ELR (cell line): ENCODE data around the gene CYBA.
"Not testable (repeated sequence)": the region's sequence is repeated elsewhere in the genome, so short reads cannot be mapped to it uniquely, and the experiment has no call there.

Experiments used
- DNase-seq: peaks from one replicate; pipeline ENCODE4 v3.0.0-alpha.2; 2015; ENCODE audit warnings: low read depth

Gene CYBA

GRCh38 chr16:88610909-88611812 is 39.7 kb downstream of the CYBA start:
- no peak for DNase-seq

DNA sequence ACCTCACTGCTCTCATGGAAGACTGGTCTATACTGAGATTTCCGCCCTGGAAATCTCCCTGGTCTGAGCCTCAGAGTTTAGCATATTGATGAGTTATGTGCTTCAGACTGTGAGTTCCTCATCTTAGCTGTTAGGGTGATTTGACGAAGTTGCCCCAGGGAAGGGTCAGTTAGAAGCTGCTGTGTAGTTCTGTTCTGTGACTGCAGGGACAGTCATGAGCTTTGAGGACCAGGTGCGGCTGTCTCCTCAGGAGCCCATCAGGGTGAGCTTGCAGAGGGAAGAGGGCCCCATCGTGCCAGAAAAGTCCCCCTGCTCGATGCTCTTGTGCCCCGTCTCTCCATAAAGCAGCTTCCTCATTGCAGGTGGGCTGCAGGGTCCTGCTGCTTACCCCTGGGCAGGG is 40.8 kb downstream of the CYBA start:
- no peak for DNase-seq

- DNase-seq = not testable (repeated sequence)
Measured at GRCh38 chr16:88609426-88609825, 41.4 kb downstream of the CYBA start.

- DNase-seq = no peak
Measured at GRCh38 chr16:88608076-88608475, 42.8 kb downstream of the CYBA start.

DNA sequence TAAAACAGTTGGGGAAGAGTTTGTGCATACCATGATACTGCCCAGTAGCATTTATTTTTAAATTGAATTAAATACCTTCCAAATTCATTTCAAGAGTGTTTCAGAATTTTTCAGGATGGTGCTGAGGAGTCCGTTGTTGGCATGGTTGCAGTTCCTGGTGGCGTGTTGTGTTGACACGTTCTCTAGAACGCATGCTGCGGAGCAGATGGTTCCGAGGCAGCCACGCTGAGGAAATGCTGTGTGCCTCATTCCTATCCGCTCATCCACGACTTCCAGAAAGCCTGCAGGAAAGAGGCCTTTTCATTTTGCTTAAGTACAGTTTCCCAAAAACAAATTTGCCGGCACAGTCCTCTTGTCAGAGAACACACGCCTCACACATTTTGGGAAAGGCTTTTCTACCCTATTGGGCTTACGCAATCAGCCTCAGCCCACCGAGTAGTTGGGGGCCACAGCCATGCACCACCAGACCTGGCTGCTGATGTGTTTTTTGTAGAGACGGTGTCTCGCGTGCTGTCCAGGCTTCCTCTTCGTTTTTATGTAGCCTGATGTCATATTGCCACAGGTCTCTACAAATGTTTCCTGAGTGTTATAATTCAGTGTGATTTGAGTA is 44.6 kb downstream of the CYBA start:
- DNase-seq = no peak

DNA sequence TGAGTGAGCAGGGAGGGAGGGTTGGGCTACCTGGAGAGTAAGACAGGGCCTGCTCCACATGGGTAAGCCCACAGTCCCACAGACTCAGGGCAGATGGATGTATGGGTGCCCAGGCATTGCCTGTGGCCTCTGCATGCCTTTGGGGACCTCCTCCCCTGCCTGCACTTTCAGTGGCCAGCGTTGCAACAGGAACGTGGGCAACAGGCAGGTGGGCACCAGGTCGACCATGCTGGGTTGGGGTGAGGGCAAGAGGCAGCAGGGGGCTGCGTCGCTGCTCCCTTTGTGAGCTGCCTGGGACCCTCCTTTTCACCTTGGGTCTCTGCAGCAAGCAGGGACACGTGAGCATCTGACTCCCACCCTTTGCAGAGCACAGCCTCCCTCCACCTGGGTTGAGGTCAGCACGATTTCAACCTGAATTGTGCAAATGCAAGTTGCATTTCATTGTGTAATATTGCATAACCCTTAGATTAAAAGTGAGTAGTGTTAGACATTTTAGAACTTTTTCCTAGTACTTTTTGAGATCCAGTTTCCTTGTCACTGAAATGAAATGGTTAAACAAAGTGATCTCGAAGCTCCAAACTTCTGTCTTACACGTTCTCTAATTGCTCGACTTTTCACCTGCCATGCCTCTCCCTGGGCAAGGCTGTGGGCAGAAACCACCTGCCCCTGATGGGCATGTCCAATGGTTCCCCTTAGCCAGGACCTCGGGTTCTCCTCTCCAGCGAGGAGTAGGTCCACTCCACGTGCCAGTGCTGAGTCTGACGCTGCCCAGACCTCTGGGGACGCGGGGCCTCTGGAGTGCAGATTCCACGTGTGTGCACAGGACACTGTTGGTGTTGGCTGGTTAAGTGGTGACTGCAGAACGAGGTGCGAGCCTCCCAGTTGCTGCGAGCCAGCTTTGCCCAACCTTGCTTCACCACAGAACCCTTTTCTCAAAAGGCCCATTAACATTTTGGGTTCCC is 45.4 kb downstream of the CYBA start:
- DNase-seq = no peak

DNA sequence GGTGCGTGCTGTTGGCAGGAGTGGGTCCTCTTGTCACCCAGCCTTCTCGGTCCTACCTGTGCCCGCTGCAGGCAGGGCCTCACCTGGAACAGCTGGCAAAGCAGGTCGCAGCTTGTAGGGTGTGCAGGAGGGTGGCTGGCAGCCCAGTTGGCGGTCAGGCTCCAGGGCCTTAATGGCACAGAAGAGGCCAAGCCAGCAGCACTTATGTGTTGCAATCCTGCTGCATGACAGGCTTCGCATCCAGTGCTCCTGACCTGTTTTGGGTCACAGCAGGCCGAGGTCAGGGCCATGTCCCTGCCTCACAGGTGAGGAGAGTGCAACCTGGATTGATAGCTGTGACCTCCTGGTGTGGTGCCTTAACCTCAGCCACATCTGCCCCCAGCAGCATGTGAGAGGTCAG is 48.8 kb downstream of the CYBA start:
- no peak for DNase-seq

GRCh38 chr16:88601313-88602036 is 49.4 kb downstream of the CYBA start:
- no peak for DNase-seq

DNA sequence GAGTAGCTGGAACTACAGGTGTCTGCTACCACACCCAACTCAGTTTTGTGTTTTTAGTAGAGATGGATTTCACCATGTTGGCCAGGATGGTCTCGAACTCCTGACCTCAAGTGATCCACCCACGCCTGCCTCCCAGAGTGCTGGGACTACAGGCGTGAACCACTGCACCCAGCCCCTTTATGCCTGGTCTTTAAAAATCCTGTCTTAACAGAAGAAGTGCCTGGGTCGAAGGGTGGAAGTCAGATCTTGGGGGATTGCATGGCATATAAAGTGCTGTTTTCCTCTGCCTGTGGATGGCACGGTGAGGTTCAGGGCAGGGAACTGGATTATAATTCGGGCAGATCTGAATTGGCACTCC is 50.3 kb downstream of the CYBA start:
- DNase-seq = no peak

- no peak for DNase-seq
Measured at GRCh38 chr16:88599825-88600538, 50.9 kb downstream of the CYBA start.

GRCh38 chr16:88599092-88599733 is 51.6 kb downstream of the CYBA start:
- no peak for DNase-seq

- no peak for DNase-seq
Measured at GRCh38 chr16:88597856-88598491, 52.9 kb downstream of the CYBA start.

GRCh38 chr16:88596483-88596882 is 54.4 kb downstream of the CYBA start:
- DNase-seq = peak; percentile 7

GRCh38 chr16:88595921-88596320 is 54.9 kb downstream of the CYBA start:
- DNase-seq = no peak

DNA sequence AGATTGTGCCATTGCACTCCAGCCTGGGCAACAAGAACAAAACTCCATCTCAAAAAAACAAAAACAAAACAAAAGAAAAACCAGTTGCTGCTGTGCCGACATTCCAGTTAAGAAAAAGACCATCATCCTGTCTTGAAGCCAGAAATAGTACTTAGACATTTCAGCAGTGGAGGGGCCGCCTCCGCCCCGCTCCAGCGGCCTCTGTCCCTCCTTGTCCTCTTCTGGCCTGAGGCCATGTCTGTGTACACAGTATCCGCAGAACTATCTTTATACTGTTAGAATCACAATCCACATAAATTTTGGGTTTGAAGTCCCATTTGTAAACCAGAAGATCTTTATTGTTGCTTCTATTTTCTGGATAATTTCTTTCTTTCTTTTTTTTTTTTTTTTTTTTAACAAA is 55.8 kb downstream of the CYBA start:
- no peak for DNase-seq

DNA sequence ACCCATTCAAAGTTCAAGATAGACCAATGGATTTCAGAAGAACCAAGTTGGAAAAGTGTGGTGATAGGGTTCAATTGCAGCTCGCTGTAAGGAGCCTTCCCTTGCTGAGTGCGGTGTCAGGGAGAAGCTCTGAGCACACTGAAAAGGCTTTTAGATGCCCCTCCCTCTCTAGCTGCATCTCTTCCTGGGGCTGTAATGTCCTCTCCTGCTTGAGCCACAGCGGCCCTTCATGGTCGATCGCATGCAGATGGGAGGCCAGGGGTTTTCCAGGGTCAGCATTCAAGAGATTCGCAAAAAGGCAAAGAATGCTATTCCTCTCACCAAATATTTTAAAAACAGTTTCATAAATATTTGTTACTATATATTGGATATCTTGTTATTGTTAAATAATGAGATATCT is 56.9 kb downstream of the CYBA start:
- no peak for DNase-seq

DNA sequence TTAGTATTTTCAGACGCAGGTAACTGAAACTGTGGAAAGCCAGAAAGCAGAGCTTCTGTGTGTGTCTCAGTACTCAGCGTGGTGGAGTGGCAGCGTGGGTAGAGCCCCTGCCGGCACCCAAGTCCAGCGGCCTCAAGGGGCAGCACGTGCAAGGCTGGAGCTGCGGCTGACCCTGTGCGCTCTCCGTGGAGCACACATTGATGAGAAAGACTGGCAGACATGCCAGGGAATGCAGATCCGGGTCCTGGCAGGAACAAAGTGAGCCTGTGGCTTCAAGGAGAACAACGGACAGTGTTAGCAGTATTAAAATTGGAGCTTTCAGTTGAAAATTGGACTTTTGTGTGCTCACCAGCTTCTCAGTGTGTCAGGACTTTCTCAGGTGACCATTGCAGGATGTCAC is 57.4 kb downstream of the CYBA start:
- DNase-seq = no peak
